ENCODE results near the gene RASGRP3.
A peak's percentile ranks its signal among the peaks of the same experiment; 100 is the strongest.
"Not testable (repeated sequence)": the region's sequence is repeated elsewhere in the genome, so short reads cannot be mapped to it uniquely, and the experiment has no call there.

The RASGRP3 gene, protein sequence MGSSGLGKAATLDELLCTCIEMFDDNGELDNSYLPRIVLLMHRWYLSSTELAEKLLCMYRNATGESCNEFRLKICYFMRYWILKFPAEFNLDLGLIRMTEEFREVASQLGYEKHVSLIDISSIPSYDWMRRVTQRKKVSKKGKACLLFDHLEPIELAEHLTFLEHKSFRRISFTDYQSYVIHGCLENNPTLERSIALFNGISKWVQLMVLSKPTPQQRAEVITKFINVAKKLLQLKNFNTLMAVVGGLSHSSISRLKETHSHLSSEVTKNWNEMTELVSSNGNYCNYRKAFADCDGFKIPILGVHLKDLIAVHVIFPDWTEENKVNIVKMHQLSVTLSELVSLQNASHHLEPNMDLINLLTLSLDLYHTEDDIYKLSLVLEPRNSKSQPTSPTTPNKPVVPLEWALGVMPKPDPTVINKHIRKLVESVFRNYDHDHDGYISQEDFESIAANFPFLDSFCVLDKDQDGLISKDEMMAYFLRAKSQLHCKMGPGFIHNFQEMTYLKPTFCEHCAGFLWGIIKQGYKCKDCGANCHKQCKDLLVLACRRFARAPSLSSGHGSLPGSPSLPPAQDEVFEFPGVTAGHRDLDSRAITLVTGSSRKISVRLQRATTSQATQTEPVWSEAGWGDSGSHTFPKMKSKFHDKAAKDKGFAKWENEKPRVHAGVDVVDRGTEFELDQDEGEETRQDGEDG

DNA sequence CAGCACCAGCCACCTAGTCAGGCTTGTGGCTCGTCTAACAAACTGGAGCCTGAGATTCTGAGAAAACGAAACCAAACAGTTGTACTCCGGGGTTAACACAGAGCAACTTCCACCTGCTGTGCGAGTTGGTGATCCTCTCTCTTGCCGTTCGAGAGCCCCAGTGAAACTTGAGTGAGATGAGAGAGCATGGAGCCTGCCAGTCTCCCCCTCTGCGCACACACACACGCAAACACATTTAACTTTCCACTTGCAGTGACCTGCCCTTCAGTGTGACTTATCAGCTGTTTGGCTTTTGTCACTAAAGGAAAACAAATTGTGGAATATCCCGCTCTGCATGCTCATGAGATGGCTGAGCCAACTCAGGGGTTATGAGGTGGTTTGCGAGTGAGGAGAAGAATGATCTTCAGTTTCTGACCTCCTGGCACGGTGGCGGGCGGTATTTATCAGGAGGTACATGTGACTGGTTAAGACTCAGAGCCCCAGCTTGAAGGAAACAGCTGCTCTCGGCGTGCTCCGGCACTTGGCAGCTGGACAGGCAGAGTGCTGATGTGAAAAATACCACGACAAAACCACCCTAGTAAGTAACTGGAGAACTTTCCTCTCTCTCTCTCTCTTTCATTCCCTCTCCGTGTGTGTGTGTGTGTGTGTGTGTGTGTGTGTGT lies at the start of gene RASGRP3:
Gene RASGRP3 (plus strand): TSS at position 519 of the 662 bp plus-strand sequence. CDS start 38,488 bp downstream, outside the sequence.
- peak; percentile 27 to 28 for DNase-seq (ENCODE audit: low read depth in 2 of 2)

DNA sequence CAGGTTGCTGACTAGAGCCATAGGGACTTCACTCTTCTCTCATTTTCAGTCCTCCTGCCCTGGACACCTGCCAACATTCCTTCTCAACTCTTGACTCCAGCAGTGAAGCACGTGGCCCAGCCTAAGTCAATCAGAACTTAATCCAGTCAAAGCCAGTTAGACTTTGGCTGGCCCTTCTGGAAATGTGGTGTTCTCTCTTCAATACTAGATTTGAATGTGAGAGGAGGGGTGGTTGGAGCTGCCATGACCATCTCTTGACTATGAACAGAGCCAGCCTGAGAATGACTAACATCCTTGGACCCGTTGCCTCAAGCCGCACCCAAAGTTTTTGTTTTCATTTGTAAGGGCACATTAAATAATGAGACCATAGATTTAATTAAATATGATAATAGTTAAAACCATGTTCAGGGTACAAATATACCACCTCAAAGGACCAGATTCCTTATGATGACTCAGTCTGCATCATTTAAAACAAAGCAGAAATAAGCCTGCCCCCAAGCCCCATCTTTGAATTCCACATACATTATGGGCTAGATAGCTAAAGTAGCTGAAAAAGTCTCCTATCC lies 49.7 kb upstream of the RASGRP3 start:
- no peak for DNase-seq (ENCODE audit: low read depth in 2 of 2)

DNA sequence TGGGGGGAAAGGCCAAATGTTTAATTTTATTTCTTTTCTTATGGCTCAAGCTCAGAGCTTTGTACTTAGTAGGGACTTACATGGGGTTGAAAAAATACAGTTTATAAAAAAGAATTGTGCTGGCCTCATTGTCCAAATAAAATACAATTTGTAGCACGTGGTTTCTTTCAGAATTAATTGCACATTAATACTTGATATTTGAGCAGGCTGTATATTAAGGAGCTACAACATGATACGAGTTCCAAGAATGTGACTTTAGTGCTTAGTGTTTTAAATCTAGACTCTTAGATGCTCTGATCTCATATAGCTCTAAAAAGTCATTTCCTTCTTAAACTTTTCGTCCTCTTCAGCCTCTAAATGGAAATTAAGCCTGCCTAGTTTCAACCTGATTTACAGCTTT lies 46.4 kb upstream of the RASGRP3 start:
- DNase-seq (ENCODE audit: low read depth in 2 of 2): no peak

DNA sequence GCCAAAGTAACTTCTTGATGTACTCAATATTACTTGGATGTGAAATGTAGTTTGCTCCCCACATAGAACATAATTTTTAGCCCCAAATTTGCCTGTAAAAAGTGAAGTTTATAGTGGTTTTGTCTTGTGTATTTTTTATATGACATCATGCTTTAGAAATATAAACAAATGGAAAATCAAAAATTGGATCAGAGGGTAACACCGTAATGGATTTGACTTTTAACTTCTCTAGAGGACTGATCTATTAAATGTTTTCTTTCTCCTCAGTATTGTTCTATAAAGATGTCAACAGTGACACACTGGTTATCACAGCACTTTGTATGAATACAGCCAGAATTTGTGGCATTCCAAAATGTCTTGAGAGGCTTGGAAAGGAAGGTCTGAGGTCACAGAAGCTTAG lies 45.6 kb upstream of the RASGRP3 start:
- no peak for DNase-seq (ENCODE audit: low read depth in 2 of 2)

DNA sequence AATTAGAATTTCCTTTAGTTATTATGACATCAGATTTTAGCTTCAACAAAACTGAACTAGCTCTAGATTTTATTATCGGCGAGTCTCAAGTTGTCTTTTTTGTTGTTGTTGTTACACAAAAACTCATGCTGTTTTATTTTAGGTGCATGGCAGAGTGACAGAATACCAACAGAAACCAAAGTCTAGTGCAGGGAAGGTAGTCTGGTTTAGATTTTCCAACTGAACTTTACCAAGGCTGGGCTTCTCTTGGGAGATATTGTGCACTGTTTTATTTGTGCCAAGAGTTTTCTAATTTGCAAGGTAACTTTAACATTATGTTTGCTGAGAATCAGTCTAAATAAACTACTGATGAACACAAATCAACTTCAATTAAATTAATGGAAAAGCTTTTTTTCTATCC lies 43.6 kb upstream of the RASGRP3 start:
- no peak for DNase-seq (ENCODE audit: low read depth in 2 of 2)

DNA sequence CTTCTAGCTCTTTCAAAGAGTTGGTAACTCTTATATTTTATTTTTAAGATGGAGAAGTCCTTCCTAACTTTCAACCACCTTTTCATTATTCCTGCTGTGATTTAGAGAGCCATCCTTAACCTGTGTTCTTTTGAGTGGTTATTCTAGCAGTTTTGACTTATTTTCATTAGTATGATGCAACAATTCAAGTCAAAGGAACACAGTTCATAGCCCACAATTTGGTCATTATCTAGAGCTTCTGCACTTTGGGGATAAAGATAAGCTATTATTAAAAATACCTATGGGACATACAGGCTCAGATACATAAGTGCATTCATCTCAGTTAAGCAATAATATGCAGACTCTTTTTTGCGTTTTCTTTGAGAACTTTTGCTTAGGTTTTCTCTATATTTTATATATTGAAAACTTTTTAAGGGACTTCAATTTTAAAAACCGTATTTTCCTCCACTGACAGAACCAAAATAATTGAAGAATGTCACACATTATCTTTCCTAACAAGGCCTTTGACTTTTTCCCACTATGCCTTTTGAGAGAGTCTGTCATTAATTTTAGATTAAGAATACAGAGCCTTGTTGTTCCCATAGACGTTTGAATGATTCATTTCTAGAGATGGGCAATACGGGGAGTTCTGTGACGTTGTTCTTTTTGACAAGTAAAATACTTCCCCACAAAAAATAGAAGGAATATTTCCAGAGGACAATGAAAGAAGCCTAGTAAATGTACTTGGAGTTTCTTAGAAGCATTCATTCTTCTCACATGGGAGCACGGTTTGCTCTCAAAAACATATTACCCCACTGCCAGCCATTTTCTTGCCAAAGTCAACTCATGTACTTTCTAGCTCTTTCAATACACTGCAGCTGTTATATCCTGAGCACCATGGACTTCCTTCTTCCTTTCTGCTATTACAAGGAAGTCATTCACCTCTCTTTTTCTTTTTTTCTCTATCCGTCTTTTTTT lies 42.9 kb upstream of the RASGRP3 start:
- no peak for DNase-seq (ENCODE audit: low read depth in 2 of 2)

DNA sequence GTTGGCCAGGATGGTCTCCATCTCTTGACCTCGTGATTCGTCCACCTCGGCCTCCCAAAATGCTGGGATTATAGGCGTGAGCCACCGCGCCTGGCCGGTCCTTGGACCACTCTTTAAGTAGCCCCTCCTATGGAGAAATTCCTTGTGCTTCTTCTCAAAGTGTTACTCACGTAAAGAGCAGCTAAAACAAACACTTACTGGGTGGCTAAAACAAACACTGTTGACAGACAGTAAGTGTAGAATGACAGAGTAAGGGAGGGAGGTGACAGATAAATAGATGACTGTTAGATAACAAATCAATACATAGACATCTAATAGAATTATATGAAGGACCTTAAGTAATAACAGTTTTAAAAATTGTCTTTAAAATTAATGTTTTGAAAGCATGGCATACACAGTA lies 40.9 kb upstream of the RASGRP3 start:
- DNase-seq (ENCODE audit: low read depth in 2 of 2): no peak

DNA sequence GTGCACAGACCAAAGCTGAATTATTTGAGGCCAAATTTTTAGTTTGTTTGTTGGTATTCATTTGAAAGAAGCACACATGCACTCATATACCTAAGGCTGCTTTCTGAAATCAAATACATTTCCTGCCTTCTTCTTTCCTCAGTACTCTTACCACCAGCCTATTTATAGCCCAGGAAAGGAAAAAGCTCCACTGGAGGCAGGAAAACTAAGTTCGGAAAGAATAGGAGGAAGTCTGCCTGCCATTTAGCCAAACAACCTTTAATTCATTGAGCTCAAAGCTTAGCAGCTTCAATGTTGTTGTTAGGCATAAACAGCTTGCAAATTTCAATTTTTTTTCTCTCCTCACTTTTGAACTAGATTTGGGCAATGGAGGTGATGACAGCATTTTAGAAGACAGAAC lies 40.4 kb upstream of the RASGRP3 start:
- no peak for DNase-seq (ENCODE audit: low read depth in 2 of 2)

DNA sequence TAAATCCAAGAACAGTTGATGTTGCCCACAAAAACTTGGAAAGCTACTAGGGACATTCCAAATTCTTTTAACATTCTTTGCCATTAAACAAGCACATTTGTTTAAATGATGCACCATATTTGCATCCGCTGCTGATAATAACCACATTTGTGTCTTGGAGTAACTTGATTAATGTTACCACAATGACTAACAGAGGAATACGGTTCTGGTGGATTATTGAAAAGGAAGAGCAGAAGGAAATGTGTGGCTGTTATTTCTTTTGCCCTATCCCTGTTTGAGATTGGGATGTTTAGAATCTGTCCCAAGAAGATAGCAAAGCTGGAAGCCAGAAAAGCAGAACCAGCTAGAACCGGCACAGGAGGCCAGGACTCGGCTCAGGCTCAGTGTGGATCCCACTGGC lies 39.2 kb upstream of the RASGRP3 start:
- DNase-seq (ENCODE audit: low read depth in 2 of 2): no peak

DNA sequence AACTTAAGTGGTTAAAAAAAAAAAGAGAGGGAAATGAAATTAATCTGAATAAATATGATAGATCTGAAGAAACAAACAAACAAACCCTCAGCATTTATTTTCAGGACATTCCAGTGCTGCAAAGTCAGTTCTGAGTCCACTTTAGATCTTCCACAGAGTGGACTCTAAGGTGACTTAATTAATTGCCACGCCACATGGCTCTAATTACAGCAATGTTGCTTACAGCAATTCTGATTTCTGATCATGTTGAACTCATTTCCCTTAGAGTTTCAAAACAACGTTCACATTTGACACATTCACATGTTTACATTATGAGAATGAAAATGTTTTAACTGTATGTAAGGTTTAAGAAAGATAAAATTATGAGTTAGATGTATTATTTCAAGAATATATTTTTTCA lies 38.6 kb upstream of the RASGRP3 start:
- DNase-seq (ENCODE audit: low read depth in 2 of 2): no peak

DNA sequence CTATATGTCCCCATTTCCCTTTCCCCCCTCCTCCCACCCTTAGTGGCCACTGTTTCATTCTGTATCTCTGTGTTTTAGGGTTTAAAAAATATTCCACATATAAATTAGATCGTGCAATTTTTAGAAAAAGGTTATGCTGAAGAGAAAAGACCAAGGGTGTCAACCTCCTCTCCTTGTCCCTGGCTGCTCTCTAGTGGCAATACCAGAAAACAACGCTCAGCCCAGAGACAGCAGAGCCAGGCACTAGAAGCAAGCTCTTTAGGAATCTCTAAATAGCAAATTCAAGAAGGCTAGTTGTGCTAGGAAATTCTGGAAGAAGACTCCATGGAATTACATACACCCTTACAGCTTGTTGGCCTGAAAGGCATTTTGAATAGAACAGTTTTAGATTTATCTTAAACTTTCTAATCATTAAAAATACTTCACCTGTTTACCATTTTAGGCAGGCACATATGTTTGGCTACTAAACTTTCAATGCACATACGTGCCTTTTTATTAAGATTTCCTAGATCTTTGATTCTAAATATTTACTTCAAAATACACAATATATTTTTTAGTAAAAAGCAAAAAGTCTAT lies 35.1 kb upstream of the RASGRP3 start:
- peak in 1 of 2 donors; percentile 1 for DNase-seq (ENCODE audit: low read depth in 2 of 2)

DNA sequence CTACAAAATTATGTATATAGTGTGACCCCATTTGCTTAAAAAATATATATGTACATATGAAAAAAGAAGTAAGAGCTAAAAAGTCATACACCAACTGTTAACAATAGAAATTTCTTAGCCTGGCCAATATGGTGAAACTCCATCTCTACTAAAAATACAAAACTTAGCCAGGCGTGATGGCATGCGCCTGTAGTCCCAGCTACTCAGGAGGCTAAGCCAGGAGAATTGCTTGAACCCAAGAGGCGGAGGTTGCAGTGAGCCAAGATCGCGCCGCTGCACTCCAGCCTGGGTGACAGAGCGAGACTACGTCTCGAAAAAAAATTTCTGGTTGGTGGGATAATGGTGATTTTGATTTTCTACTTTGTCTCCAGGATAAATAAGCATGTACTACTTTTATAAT lies 34.4 kb upstream of the RASGRP3 start:
- DNase-seq (ENCODE audit: low read depth in 2 of 2): not testable (repeated sequence)

DNA sequence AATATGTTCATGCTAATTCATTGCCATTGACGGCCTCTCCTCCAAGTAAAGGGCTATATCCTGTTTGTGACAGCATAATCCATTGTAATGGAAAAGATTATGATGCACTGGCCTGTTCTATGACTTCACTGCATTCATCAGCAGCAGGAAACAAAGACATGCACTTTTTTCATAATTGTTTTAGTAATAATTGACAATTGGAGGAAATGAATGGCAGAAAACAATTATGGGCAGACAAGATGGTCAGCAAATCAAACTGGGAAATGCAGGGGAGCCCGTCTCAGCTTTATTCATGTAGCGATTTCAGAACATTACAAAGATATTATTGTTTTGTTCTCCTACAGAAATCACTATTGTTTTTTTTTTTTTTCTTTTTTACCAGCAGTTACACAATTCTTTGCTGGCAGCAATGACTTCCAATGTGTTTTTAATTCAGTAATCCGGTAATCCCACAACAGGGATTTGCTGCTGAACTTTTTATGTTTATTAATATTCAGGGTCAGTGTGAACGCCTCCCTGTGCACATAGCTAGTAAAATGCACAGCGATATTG lies 33.8 kb upstream of the RASGRP3 start:
- DNase-seq (ENCODE audit: low read depth in 2 of 2): no peak

DNA sequence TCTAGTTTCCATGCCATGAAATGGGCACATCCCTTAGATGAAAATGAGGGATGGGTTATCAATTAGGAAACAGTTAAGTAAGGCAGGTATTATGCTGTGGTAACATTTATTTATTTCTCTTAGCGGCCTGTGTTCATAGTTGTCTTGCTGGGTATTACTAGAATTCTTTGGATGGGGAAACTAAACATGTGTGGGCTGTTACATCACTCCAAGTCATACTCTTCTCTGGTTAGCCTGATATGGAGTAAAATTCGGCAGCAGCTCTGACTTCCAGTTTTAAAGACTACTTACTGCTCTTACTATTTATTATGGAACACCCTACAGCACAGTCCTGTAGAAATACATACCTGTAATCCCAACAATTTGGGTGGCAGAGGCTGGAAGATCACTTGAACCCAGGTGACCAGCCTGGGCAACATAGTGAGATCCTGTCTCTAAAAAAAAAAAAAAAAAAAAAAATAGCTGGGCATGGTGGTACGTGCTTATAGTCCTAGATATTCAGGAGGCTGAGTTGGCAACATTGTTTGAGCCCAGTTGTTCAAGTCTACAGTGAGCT lies 33.1 kb upstream of the RASGRP3 start:
- no peak for DNase-seq (ENCODE audit: low read depth in 2 of 2)

DNA sequence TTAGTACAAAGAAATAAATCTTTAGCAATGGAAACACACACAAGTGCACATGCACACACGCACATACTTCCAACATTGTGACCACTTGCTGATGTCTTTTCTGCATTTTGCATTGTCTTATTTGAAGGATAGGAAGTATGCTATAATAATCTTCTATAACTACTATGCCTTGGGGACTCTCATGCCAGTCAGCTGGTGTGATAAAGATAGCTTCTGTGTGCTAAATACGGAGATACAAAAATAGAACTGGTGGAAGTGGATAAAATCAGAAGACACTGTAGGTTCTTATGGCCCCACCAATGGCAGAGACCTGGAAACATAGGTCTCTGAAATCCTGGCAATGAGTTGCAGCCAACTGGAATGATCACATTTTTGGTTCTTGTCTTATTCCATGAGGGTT lies 31.5 kb upstream of the RASGRP3 start:
- DNase-seq (ENCODE audit: low read depth in 2 of 2): no peak

DNA sequence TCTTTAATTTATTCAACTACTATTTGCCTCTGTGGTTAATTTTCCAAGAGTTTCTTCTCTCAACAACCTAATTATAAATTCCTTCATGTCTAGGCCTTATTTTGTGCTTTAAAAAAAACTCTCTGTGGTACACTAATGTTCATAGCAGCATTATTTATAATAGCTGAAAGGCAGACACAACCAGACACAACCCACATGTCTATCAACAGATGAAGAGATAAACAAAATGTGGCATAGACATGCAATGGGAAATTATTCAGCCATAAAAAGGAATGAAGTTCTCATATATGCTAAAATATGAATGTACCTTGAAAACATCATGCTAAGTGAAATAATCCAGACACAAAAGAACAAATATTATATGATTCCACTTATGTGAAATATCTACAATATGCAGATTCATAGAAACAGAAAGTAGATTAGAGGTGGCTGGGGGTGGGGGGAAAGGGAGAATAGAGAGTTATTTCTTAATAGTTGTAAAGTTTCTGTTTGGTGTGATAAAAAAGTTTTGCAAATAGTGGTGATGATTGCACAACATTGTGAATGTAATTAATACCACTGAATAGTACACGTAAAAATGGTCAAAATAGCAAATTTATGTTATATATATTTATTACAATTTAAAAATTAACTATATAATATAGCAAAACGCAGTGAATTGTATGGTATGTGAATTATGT lies 28.1 kb upstream of the RASGRP3 start:
- no peak for DNase-seq (ENCODE audit: low read depth in 2 of 2)

DNA sequence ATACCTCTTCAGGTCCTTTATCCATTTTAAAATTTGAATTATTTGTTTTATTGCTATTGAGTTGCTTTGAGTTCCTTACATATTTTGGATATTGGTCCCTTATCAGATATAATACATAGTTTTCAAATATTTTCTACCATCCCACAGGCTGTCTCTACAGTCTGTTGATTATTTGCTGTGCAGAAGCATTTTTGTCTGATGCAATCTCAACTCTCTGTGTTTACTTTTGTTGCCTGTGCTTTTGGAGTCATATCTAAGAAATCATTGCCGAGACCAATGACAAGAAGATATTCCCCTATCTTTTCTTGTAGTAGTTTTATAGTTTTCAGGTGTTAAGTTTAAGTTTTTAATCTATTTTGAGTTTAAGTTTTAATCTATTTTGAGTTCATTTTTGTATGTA lies 25.2 kb upstream of the RASGRP3 start:
- DNase-seq (ENCODE audit: low read depth in 2 of 2): no peak

DNA sequence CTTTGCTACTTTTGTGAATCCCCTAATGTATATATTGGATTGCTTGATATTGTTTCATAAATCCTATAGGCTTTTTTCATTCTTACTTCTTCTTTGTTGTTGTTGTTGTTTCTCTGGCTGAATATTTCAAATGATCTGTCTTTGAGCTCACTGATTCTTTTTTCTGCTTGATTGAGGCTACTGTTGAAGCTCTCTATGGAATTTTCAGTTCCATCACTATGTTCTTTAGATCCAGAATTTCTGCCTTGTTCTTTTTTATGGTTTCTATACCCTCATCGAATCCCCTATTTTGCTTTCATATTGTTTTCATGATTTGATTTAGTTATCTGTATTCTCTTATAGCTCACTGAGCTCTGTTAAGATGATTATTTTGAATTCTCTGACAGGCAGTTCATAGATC lies 24.6 kb upstream of the RASGRP3 start:
- no peak for DNase-seq (ENCODE audit: low read depth in 2 of 2)

DNA sequence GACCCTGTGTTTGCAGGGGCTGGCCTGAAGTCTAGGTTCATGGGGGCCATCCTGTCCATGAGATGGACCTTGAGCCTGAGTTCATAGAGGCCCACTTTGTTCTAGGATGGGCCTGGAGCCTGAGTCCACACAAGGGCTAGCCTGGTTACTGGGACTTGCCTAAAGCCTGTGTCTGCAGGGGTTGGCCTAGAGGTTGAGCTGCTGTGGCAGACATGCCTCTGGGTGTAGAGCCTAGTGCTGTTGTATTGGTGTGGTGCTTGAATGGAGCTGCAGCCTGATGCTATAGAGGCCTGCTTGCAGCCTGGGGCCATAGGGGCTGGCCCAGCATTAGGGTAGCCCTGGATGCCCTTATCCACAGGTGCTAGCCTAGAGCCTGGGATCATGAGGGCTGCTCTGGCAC lies 23.9 kb upstream of the RASGRP3 start:
- no peak for DNase-seq (ENCODE audit: low read depth in 2 of 2)

All from stimulated activated CD8-positive, alpha-beta memory T cell treated with anti-CD3 and anti-CD28 coated beads, Interleukin-15, amount 100 ng/mL, for 4 hours (primary cell).